Neural cell (in vitro differentiated cells): ENCODE data around the gene CHTF8. TPM values are rescaled to one million over a fixed set of nuclear protein-coding genes. Genes with fewer than 3 reads are reported as not detected.

Source experiments
- H2AFZ ChIP-seq: fragments of 200-600, 300-800 bp; sonication (generic), shearing (Covaris generic); 2 replicates; pipeline ENCODE4 v1.6.0; 2014; ENCODE audit warnings: low read depth, mild to moderate bottlenecking, antibody characterized with exemption, low read length, moderate library complexity
- H3F3A ChIP-seq: fragments of 200-600 bp; shearing (Covaris generic); 2 replicates; pipeline ENCODE4 v1.6.1; 2016; ENCODE audit warnings: mild to moderate bottlenecking, moderate library complexity, mixed read lengths, antibody characterized with exemption, low read length; ENCODE audit not compliant: insufficient read depth, poor library complexity, severe bottlenecking
- H3K27ac ChIP-seq: fragments of 200-600, 300-800 bp; sonication (generic), shearing (Covaris generic); 2 replicates; pipeline ENCODE4 v1.5.1; 2014; ENCODE audit warnings: mild to moderate bottlenecking, low read length, moderate library complexity
- H3K27me3 ChIP-seq: fragments of 300-800, 200-600 bp; sonication (generic), shearing (Covaris generic); 2 replicates; pipeline ENCODE4 v1.6.0; 2014; ENCODE audit warnings: mild to moderate bottlenecking, low read depth, low read length, moderate library complexity; ENCODE audit not compliant: insufficient read depth
- H3K36me3 ChIP-seq: fragments of 300-800, 200-600 bp; sonication (generic), shearing (Covaris generic); 2 replicates; pipeline ENCODE4 v1.5.1; 2014; ENCODE audit warnings: mild to moderate bottlenecking, antibody characterized with exemption, low read length, moderate library complexity; ENCODE audit not compliant: insufficient read depth
- H3K4me2 ChIP-seq: fragments of 300-800, 200-600 bp; sonication (generic), shearing (Covaris generic); 2 replicates; pipeline ENCODE4 v1.6.0; 2014; ENCODE audit warnings: mild to moderate bottlenecking, low read length
- H3K4me3 ChIP-seq: fragments of 300-800, 200-600 bp; sonication (generic), shearing (Covaris generic); 2 replicates; pipeline ENCODE4 v1.5.1; 2014; ENCODE audit warnings: mild to moderate bottlenecking, low read length, moderate library complexity
- H3K79me2 ChIP-seq: fragments of 200-600 bp; shearing (Covaris generic); replicated peaks from 2 replicates; pipeline ENCODE4 v1.6.0; 2014; ENCODE audit warnings: mild to moderate bottlenecking, low read length, moderate library complexity; ENCODE audit not compliant: insufficient read depth
- H3K9ac ChIP-seq: fragments of 300-800, 200-600 bp; sonication (generic), shearing (Covaris generic); 2 replicates; pipeline ENCODE4 v1.6.1; 2016; ENCODE audit warnings: mild to moderate bottlenecking, low read length, mixed read lengths
- H3K9me2 ChIP-seq: fragments of 200-600 bp; shearing (Covaris generic); 2 replicates; pipeline ENCODE4 v1.6.1; 2016; ENCODE audit warnings: mild to moderate bottlenecking, low read length, mixed read lengths; ENCODE audit not compliant: insufficient read depth
- H3K9me3 ChIP-seq: fragments of 200-600, 300-800 bp; sonication (generic), shearing (Covaris generic); 2 replicates; pipeline ENCODE4 v1.6.1; 2016; ENCODE audit warnings: mild to moderate bottlenecking, mixed run types, low read length, moderate library complexity, mixed read lengths
- H4K20me1 ChIP-seq: fragments of 200-600 bp; shearing (Covaris generic); 2 replicates; pipeline ENCODE4 v1.6.1; 2016; ENCODE audit warnings: mild to moderate bottlenecking, mixed run types; ENCODE audit not compliant: insufficient read depth
- CTCF ChIP-seq: fragments of 450-650 bp; IDR thresholded peaks from 2 replicates; pipeline ENCODE4 v1.5.1; 2014; ENCODE audit warnings: antibody characterized with exemption, mild to moderate bottlenecking, moderate library complexity; ENCODE audit not compliant: poor library complexity, severe bottlenecking
- EP300 ChIP-seq: fragments of 450-650 bp; conservative IDR thresholded peaks from 2 replicates; pipeline ENCODE4 v1.6.1; 2014; ENCODE audit warnings: antibody characterized with exemption, mild to moderate bottlenecking, moderate library complexity; ENCODE audit not compliant: poor library complexity, severe bottlenecking
- EZH2 ChIP-seq: fragments of 200-600, 300-800 bp; shearing (Covaris generic), sonication (generic); IDR thresholded peaks from 2 replicates; pipeline ENCODE4 v1.6.1; 2014; ENCODE audit warnings: antibody characterized with exemption, low read length, borderline replicate concordance, mild to moderate bottlenecking; ENCODE audit not compliant: insufficient read depth, poor library complexity, severe bottlenecking
- MXI1 ChIP-seq: fragments of 450-650 bp; conservative IDR thresholded peaks from 2 replicates; pipeline ENCODE4 v1.6.1; 2014; ENCODE audit warnings: antibody characterized with exemption, mild to moderate bottlenecking; ENCODE audit not compliant: poor library complexity, severe bottlenecking
- POLR2AphosphoS5 ChIP-seq: IDR thresholded peaks from 2 replicates; pipeline ENCODE4 v1.6.1; 2012
- RAD21 ChIP-seq: fragments of 450-650 bp; conservative IDR thresholded peaks from 2 replicates; pipeline ENCODE4 v1.6.1; 2014; ENCODE audit warnings: antibody characterized with exemption, mild to moderate bottlenecking, moderate library complexity
- REST ChIP-seq: IDR thresholded peaks from 2 replicates; pipeline ENCODE4 v1.6.1; 2012; ENCODE audit warnings: borderline replicate concordance
- SMC3 ChIP-seq: fragments of 450-650 bp; conservative IDR thresholded peaks from 2 replicates; pipeline ENCODE4 v1.6.1; 2014; ENCODE audit warnings: antibody characterized with exemption, mild to moderate bottlenecking, moderate library complexity; ENCODE audit not compliant: poor library complexity
- TAF1 ChIP-seq: IDR thresholded peaks from 2 replicates; pipeline ENCODE4 v1.6.1; 2012; ENCODE audit warnings: low read depth
- polyA plus RNA-seq: library from polyadenylated mRNA; depleted of rRNA; stranded (reverse); fragments of >200 nt; gene quantifications from 2 replicates; pipeline ENCODE4 v1.2.3, GENCODE V29; 2014

The CHTF8 gene
- polyA plus RNA-seq, 1 donor from 2014 or later, result 109 TPM

DNA sequence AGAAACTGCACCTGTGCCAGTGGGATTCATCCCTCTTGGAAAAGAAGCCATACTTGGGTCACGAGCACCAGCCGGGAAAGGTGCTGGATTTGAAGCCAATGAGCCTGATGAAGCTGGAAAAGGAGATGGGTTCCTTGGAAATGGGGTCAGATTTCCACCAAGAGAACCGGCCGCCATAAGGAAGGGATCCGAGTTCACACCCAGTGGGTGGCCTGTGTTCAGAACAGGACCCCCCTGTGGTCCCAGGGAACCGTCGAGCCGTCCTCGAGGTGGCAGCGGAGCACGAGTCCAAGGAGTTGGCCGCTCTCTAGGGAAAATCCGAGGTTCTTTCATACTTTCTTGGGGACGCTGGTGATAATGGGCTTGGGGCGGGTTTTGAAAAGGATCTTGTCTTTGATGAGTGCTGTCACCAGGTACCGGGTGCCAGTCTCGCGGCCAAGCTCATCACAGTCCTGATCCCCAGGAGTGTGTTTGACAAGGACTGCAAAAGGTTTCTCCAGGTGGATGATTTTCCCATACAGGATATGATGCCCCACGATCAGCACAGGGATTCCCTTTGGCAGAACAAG lies 12.2 kb downstream of the CHTF8 start:
- H3K9me3 ChIP-seq, result no peaks in the 10 kb centered on the region
- no peak overlapping the region for H3K27ac ChIP-seq
- no peaks in the 10 kb centered on the region for H4K20me1 ChIP-seq
- no peaks in the 10 kb centered on the region for H3K9me2 ChIP-seq
- no peaks in the 10 kb centered on the region for H3F3A ChIP-seq
- no peaks in the 10 kb centered on the region for H3K27me3 ChIP-seq
- TF ChIP-seq RAD21 (no peak), EP300 (no peak), REST (no peak), EZH2 (no peak), POLR2AphosphoS5 (no peak), TAF1 (no peak), SMC3 (no peak), CTCF (no peak), MXI1 (no peak)
- peaks cover 8% of the 10 kb centered on the region for H3K36me3 ChIP-seq
- no peak overlapping the region for H3K4me3 ChIP-seq
- H3K9ac ChIP-seq, result no peak overlapping the region
- H2AFZ ChIP-seq, result no peak overlapping the region
- no peak overlapping the region for H3K4me2 ChIP-seq
- peaks cover 11% of the 10 kb centered on the region for H3K79me2 ChIP-seq

GRCh38 chr16:69119536-69119935 lies 12.9 kb downstream of the CHTF8 start:
- Histone ChIP-seq H4K20me1 (no peaks in the 10 kb centered on the region), H3K79me2 (peaks cover 11% of the 10 kb centered on the region), H2AFZ (no peak overlapping the region), H3K27ac (no peak overlapping the region), H3K9ac (no peak overlapping the region), H3F3A (no peaks in the 10 kb centered on the region), H3K9me2 (no peaks in the 10 kb centered on the region), H3K4me3 (no peak overlapping the region), H3K4me2 (no peak overlapping the region), H3K9me3 (no peaks in the 10 kb centered on the region), H3K36me3 (peaks cover 8% of the 10 kb centered on the region), H3K27me3 (no peaks in the 10 kb centered on the region)
- no peak for TF ChIP-seq EZH2
- TF ChIP-seq EP300, result no peak
- TF ChIP-seq CTCF, result no peak
- TF ChIP-seq POLR2AphosphoS5, result no peak
- TF ChIP-seq TAF1, result no peak
- no peak for TF ChIP-seq RAD21
- no peak for TF ChIP-seq SMC3
- no peak for TF ChIP-seq MXI1
- no peak for TF ChIP-seq REST
